Stimulated activated CD8-positive, alpha-beta memory T cell treated with anti-CD3 and anti-CD28 coated beads, Interleukin-15, amount 100 ng/mL, for 24 hours (primary cell): ENCODE data around the gene BCAS3.

Experiments
- DNase-seq: peaks from one replicate; pipeline ENCODE4 v3.0.0-alpha.2; 2020; ENCODE audit warnings: low read depth

Gene BCAS3

DNA sequence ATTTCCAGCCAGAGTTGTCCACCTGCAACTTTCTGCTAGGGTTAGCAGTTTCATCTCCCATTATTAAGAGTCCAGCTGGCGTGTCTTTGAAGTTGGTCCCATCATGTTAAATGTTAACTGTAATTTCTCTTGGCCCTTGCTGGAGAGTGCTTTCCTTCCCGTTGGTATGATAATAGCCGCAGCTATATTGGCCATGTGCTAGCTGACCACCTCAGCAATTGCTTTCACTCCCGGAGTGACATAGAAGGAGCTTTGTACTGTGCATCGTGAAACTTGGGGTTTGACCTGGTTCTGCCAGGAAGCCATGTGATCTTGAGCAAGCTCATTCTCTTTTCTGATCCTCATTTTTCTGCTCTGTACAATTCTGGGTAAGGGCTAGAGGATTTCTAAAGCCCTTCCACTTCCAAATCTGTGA lies 641.0 kb downstream of the BCAS3 start:
- no peak for DNase-seq

DNA sequence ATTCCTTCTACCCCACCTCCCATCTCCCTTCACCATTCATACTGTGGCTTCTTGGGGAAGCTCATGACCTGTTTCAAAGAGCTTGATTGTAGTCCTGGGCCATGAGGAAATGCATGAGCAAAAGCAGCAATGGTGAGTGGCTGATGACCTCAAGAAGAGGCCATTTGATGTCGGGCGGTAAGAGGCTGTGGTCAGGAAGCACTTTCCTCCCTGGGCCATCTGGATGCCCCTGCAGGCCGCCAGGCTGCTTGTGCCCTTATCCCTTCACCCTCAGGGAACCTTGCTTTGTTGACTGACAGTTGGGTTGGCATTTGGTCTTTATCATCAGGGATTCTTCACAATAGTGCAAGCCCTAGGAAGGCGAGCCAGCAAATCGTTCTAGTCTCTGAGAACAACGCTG lies 643.7 kb downstream of the BCAS3 start:
- DNase-seq: no peak

DNA sequence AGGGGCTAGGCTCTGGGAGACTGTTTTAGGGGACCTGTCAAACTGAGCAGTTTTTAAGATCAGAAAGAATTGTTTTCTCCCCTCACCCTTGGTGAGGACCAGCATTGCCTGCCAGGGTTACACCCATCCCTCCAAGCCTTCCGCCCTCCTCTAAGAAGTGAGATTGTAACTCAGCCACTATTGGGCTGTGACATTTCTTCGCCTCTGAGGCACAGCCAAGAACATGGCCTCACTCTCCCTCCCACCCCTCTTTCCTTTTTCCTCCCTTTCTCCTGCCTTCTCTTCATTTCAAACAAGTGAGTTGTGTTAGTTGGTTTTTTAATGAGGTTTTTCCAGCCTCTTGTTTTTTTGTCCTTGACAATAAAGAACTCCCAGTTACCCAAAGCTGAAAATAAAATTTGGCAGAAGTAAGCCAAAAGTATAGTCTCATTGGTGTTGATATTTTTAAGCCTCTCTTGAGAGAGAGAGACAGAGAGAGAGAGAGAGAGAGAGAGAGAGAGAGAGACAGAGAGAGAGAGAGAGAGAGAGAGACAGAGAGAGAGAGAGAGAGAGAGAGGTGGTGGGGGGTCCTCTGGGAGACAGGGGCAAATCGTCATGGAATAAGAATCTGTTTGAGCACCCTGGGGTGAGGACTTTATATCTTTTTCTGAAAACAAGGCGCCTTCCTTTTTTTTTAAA lies 644.8 kb downstream of the BCAS3 start:
- no peak for DNase-seq

DNA sequence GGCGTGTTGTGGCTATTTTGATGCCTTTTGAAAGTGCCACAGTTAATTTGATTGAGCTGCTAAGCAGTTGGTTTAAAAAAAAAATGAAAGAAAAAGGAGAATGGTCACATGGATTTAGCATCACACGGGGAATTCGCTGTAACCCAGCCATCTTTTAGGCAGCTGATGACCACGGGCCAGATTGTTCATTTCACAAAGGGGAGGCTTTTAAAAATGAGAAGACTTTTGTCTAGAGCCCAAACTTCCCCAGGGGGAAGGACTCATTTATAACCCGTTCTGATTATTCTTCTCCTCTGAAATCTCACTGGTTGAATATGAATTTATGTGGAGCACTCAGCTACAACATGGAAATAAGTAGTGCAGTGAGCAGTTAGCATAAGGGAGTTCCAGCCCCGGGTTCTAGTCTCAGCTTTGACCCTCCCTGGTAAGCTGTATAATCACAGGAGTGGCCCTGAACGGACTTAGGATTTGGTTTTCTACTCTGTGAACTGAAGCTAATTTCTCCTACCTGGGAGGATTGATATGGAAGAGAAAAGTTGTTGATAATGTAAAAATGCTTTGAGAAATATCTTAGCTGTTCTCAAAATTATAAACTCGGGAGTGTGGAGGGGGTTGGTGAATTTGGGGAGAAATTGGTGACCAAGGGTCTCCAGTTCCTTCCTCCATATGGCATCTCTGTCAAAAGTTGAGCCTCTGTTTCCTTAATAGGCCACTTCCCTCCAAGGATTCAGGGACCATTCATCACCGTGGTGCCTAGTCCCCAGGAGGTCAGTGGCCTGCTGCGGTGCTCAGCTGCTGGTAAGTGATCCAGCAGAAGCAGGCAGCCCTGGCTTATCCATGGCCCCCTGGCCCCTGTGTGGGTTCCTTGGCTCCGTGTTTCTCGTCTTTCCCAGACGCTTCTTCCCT lies 645.6 kb downstream of the BCAS3 start:
- DNase-seq: no peak

DNA sequence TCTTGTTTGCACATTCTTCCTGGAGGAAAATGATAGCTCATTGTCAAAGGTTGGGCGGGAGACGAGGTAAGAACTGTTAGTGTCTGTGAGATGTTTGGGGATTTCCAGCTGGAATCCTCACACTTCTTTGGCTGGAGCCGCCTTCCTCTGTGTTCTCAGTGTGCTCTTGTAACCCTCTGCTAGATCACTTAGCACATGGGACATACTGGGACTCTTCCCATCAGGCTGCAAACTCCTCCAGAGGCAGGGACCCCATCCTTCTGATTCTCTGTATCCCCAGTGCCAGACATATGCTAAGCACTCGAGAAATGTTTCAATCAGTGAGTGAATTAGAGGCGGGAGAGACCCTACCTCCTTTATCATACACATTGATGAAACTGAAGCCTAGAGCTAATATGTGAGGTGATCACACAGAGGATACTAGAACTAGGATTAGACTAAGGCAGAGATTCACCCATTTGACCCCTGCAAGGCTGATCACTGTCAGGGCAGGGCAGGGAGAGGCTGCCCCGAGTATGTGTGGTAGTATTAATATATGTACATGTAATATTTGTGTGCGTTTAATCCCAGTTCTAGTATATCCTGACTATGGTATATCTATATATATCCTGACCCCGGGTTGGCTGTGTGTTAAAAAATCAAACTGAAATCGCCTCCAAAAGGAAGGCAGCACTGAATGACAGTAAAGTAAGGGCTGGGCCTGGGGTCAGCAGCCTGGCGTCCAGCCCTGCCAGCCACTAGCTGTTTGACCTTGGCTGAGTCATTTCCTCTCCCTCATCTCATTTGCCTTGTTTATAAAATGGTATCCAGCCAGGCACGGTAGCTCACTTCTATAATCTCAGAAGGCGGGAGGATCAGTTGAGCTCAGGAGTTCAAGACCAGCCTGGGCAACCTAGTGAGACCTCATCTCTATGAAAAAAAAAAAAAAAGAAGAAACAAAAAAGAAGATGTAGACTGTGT lies 646.5 kb downstream of the BCAS3 start:
- DNase-seq: no peak

DNA sequence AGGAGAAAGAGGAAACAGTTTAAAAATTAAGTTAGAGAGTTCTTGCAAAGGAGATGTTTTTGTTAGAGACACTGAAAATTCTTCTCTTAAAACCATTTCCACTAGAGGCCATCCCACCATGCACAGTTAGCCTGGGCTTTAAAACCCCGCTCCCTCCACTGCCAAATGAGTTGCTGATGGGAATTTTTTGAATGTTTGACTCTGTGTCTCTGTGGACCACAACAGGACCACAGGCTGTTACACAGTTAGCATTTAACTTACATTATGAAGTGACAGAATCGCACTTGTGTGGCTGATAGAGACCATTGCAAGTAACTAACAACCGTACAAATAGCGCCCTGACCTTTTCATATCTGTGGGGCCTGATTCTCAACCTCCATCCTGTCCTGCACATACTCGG lies 647.3 kb downstream of the BCAS3 start:
- no peak for DNase-seq

DNA sequence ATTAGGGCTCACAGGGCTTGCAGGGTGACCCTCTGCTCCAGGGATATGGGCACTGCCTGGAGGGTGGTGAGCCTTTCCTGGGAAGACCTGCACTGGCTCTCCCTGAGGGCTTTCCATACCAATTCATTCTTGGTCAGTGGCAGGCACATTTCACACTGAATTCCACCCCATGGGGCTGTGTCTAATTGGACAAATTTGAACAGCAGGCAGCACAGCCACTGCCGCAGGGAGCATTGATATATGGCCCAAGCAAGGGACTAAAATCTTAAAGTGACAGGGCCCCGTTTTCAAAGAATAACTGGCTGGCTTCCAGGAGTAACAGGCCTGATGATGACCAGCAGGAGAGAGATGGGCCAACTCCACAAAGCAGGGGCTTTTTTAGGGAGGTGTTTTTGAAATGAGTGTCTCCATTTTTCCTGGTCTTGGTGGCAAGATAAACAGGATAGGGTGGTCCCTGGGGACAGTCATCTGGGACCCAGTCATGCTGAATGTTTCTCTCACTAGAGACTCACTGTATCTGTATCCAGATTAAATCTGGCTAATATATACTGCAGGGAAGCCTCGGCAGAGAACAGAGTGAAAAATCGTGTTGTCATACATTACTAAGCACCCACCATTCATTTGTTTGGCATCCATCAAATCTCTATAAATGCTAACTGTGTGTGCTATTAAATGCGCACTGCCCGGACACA lies 647.9 kb downstream of the BCAS3 start:
- DNase-seq: no peak

GRCh38 chr17:61326330-61326729 lies 648.7 kb downstream of the BCAS3 start:
- DNase-seq: no peak

DNA sequence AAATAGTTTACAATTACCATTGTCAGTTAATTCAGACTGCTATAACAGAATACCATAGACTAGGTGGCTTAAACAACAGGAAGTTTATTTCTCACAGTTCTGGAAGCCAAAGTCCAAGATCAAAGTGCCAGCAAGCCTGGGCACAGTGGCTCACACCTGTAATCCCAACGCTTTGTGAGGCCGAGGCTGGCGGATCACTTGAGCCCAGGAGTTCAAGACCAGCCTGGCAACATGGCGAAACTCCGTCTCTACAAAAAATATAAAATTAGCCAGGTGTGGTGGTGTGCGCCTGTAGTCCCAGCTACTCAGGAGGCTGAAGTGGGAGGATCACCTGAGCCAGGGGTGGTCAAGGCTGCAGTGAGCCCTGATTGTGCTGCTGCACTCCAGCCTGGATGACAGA lies 650.7 kb downstream of the BCAS3 start:
- DNase-seq: no peak

- DNase-seq: no peak
These were observed 652.8 kb downstream of the BCAS3 start for GRCh38 chr17:61330174-61331150.

DNA sequence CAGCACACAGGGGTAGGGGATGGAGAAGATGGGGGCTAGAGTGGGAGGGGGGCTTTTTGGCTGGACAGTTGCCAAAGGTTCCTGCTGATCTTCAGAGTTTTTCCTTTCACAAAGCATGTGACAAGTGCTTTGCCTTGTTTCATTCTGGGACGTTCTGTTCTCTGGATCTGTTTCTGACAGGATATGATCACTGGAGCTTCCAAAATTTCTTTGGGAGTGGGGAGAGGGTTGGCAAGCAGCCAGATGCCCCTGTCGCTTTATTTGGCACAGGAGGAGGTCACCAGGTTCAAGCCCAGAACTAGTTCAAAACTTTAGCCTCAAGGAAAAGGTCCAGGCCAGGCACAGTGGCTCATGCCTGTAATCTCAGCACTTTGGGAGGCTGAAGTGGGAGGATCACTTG lies 653.5 kb downstream of the BCAS3 start:
- no peak for DNase-seq

DNA sequence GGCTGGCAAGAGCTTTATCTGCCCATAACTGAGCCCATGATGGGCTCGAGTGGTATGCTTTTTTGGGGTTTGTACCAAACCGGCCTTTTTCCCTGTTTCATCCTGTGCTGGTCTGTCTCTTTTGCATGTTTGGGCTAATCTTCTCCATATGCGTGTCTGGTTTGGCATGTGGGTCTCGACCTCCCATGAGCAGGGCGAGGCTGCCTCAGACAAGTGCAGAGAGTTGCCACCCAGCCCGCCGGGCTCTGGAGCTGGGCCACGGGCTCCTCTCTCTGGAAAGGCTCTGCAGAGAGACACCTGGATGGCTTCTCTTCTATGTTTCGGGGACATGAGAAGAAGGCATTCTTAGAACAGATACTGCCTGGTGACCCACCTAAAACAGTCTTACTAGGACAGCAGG lies 654.2 kb downstream of the BCAS3 start:
- DNase-seq: no peak

DNA sequence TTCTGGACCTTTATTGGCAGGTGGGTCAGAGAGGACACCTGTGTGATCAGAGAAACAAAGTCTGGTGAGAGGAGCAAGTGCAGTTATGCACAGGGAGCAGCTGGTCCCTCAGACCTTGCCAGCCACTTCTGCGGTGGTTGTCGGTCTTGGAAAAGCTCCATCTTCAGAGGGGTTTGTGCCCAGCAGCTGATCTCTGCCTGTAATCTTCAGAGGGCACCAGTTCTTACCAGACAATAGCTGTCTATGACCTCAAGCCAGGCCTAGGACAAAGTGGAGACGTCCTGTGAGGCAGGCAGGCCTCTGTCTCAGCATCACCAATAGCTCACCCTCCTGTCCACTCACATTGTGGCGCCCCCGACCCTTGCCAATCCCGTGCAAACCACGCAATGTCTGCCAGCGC lies 655.5 kb downstream of the BCAS3 start:
- no peak for DNase-seq

- no peak for DNase-seq
These were observed 657.0 kb downstream of the BCAS3 start for GRCh38 chr17:61334673-61335072.

GRCh38 chr17:61335105-61335844 lies 657.6 kb downstream of the BCAS3 start:
- no peak for DNase-seq

DNA sequence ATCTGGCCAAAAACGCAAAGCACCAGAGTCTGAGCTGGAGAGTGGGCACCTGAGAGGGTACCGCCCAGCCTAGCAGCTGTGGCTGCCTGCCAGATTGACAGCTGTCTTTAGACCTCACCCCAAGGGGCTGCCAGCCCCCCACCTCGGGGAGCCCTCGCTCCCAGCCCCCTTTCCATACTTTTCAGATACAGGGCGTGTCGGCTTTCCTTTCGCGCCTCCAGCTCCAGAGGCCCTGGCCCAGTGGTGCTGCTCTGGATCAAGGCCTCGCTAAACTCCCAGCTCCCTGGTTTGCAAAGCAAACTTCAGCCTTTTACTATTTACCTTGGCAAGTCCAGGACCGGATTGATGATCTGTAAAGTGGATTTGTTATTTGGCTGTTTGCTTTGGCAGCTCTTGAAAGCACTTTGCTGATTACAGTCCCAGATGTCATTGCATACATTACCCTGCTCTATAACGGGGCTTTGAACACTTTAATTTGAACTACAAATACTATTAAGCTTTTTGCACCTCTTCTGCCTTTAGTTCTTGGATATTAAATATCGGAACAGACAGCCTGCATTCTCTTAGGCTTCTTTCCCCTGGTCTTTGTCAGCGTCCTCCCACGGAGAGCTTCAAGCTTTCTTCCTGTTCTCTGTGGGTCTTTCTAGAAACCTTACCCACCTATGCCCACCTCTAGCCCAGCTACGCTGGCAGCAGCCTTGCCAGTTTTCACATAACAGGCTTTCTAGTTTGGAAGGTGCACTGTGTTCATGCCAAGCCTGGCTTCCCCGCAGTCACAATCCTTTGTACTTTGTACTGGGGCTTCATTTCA lies 658.4 kb downstream of the BCAS3 start:
- no peak for DNase-seq

DNA sequence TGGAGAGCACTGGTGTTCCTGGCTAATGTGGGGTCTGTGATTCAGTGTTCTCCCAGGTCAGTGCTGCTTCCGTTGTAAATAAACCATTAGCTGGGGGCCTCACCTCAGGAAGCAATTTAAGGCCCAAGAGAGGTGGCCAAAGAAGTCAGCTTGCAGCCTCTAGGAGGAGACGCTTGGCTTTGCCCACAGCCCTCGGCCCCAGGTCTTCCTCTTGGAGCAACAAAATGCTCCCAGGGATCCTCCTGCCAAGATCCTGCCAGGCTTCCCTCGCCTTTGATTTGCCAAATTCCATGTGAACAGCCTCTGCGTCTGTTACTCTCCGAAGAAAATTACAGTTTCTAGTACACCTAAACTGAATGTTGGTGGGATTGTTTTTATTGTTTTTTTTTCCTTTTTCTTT lies 659.6 kb downstream of the BCAS3 start:
- no peak for DNase-seq

DNA sequence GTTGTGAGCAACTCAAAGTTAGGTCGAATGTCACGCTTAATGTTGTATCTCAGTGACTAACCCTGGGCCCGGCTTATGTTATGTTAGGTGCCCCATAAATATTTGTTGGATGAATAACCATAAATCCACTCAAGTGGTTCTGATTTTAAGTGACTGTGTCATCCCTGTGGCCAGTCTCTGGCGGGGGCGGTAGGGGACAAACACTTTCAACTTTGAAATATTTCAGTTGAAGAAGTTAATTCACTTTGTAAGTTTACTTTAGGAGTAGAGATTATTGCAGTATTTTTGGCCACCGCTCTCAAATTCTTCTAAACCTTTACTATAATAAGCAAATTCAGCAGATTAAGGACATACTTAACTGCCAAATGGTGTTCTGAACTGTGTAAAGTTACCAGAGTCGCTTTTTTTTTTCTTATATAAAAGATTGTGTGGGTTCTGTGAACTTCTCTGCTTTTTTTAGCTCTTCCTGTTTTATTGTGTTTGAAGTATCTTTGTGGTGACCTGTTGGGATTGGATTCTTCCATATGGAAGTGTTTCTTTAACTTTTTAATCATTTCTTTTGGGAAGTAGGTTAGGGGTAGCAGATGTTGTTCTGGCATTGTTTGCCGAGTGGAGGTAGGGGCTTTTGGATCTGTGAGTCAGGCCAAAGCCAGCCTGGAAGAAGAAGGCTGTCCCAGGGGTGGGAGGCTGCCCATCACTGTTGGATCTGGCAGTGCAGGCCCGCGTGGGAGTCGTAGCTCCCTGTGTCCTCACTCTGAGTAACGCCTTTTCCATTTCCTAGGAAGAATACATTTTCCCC lies 660.5 kb downstream of the BCAS3 start:
- no peak for DNase-seq
